AG10803 (cell line): Measurements from ENCODE around the gene NAALADL2.
A peak's percentile ranks its signal among the peaks of the same experiment; 100 is the strongest.

Experiments
- DNase-seq: peaks from one replicate; pipeline ENCODE4 v3.0.0; 2010; ENCODE audit warnings: low read depth
- H3K4me3 ChIP-seq: 2 replicates; pipeline ENCODE4 v1.5.1; 2011; ENCODE audit warnings: mild to moderate bottlenecking, low read length, control low read depth
- CTCF ChIP-seq: conservative IDR thresholded peaks from 2 replicates; pipeline ENCODE4 v1.5.1; 2011; ENCODE audit warnings: mild to moderate bottlenecking, low read length, control low read depth, inconsistent platforms

Gene NAALADL2

GRCh38 chr3:174859114-174859735, at the start of gene NAALADL2:
TSS of gene NAALADL2 (plus strand) at chr3:174859334.
- no peak for TF ChIP-seq CTCF
- no peak for DNase-seq
- H3K4me3 ChIP-seq = no peak within 1 kb of the TSS

- no peak overlapping the region for H3K4me3 ChIP-seq
- no peak for TF ChIP-seq CTCF
Measured at GRCh38 chr3:174810254-174810653, 48.9 kb upstream of the NAALADL2 start.

GRCh38 chr3:174812172-174812862, 46.8 kb upstream of the NAALADL2 start:
- TF ChIP-seq CTCF = no peak
- DNase-seq = no peak
- no peak overlapping the region for H3K4me3 ChIP-seq

More at GRCh38 chr3:174810254-174810653, 48.9 kb upstream of the NAALADL2 start:
- no peak for DNase-seq

- no peak overlapping the region for H3K4me3 ChIP-seq
- no peak for DNase-seq
- no peak for TF ChIP-seq CTCF
Measured at GRCh38 chr3:174815750-174816149, 43.4 kb upstream of the NAALADL2 start.

GRCh38 chr3:174820885-174821284, 38.2 kb upstream of the NAALADL2 start:
- DNase-seq = no peak
- TF ChIP-seq CTCF = no peak

GRCh38 chr3:174821477-174821876, 37.7 kb upstream of the NAALADL2 start:
- peak; percentile 3 for DNase-seq
- H3K4me3 ChIP-seq = no peak overlapping the region
- no peak for TF ChIP-seq CTCF

More at GRCh38 chr3:174820885-174821284, 38.2 kb upstream of the NAALADL2 start:
- no peak overlapping the region for H3K4me3 ChIP-seq

- H3K4me3 ChIP-seq = no peak overlapping the region
- no peak for TF ChIP-seq CTCF
- peak; percentile 24 for DNase-seq
Measured at GRCh38 chr3:174822320-174822719, 36.8 kb upstream of the NAALADL2 start.
